Lung (tissue), 12 donors: ENCODE measurements around the gene SLC44A4. TPM values are rescaled to one million over a fixed set of nuclear protein-coding genes. Genes with fewer than 3 reads are reported as not detected.

ENCODE experiments used
- ATAC-seq: fragments of 200-7000 bp; cut with Tn5 transposase; one replicate; pipeline ENCODE4 v1.9.1; 2020; ENCODE audit warnings: moderate number of reproducible peaks; ENCODE audit not compliant: insufficient read depth, low FRiP score
- DNase-seq, 3 donors: peaks; one replicate each; pipeline ENCODE4 v3.0.0-alpha.2; 2013 to 2017
- H3K27ac ChIP-seq, 2 donors: one replicate each; pipeline ENCODE4 v1.5.1; 2013; ENCODE audit warnings: mild to moderate bottlenecking in 2 of 2, moderate library complexity in 2 of 2, control low read depth in 1 of 2, inconsistent platforms in 1 of 2, low read depth in 1 of 2, low read length in 1 of 2
- H3K27me3 ChIP-seq, 3 donors: one replicate each; pipeline ENCODE4 v1.5.1; 2013; ENCODE audit warnings: low read length in 2 of 3; ENCODE audit not compliant: control insufficient read depth in 3 of 3, insufficient read depth in 3 of 3
- H3K36me3 ChIP-seq, 4 donors: one replicate each; pipeline ENCODE4 v1.5.1; 2013; ENCODE audit warnings: low read length in 4 of 4, mild to moderate bottlenecking in 1 of 4, moderate library complexity in 1 of 4; ENCODE audit not compliant: control insufficient read depth in 4 of 4, insufficient read depth in 4 of 4
- H3K4me1 ChIP-seq, 5 donors: one replicate each; pipeline ENCODE4 v1.5.1; 2013; ENCODE audit warnings: low read length in 5 of 5, mild to moderate bottlenecking in 2 of 5, moderate library complexity in 1 of 5; ENCODE audit not compliant: control insufficient read depth in 5 of 5, insufficient read depth in 5 of 5
- H3K4me3 ChIP-seq: one replicate; pipeline ENCODE4 v1.5.1; 2013; ENCODE audit warnings: mild to moderate bottlenecking, control low read depth, moderate library complexity
- H3K9ac ChIP-seq, 2 donors: one replicate each; pipeline ENCODE4 v1.5.1; 2013; ENCODE audit warnings: low read length in 2 of 2, control low read depth in 1 of 2; ENCODE audit not compliant: insufficient read depth in 1 of 2
- H3K9me3 ChIP-seq, 4 donors: one replicate each; pipeline ENCODE4 v1.5.1; 2013; ENCODE audit warnings: low read length in 3 of 4, mild to moderate bottlenecking in 1 of 4, moderate library complexity in 1 of 4; ENCODE audit not compliant: control insufficient read depth in 4 of 4, insufficient read depth in 3 of 4
- CTCF ChIP-seq: IDR thresholded peaks from 2 replicates; pipeline ENCODE4 v1.5.1; 2012; ENCODE audit warnings: mild to moderate bottlenecking; ENCODE audit errors: control extremely low read depth, extremely low read depth
- WGBS, 2 donors: extraction: QIAGEN DNeasy Blood & Tissue Kit; methylation state at CpG; one replicate each; pipeline ENCODE4 v1.1.7; 2013; 5-methylcytosine and 5-hydroxymethylcytosine counted together
- polyA plus RNA-seq, 2 donors: library from polyadenylated mRNA; stranded (reverse); fragments of 200-250 nt; gene quantifications; one replicate each; pipeline ENCODE4 v1.2.1, GENCODE V29; 2013
- total RNA-seq, 2 donors: library from RNA; depleted of rRNA in 1 of 2; stranded (reverse); fragments of >200 nt in 1 of 2; gene quantifications; one replicate each; pipeline ENCODE4 v1.2.1, GENCODE V29; 2014 to 2021
- donor health status: control.
- donor health status: control.
- donor health status: Bipolar disorder and iron deficiency.
- donor health status: healthy.
- donor health status: DM: yes; HTN: yes; CAD: no.

SLC44A4 gene
- total and polyA plus RNA-seq, 4 donors = 22.2 to 121 (median 49.7) TPM

GRCh38 chr6:31884528-31885035 lies 5.8 kb upstream of the SLC44A4 start:
- peaks cover 5 to 81% (median 45%) of the 10 kb centered on the region in 4 donors for H3K36me3 ChIP-seq
- 94 to 97% methylated on average over 22 of the region's 22 CpGs for WGBS, 2 donors

DNA sequence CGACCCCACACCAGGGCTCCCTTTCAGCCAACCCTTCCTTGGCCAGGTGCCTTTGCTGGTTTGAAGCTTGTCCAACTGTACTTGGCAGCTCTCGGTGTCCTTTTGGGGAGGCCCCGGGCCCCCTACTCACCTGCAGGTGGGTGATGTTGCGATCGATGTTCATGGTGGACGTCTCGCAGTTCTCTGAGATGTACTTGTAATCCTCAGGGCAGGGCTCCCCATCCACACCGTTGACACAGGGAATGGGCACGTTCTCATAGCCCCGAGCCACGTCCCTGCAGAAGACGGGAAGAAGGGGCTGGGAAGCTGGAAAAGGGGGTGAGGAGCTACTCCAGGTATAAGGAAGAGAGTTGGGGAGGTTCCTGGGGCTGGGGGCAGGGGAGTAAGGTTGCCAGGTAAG lies 4.9 kb upstream of the SLC44A4 start:
- Histone ChIP-seq H3K4me1 (no peaks in the 10 kb centered on the region), H3K27ac (no peak overlapping the region), H3K36me3 (peaks cover 5 to 75% (median 38%) of the 10 kb centered on the region in 4 donors), H3K9ac (no peak overlapping the region), H3K27me3 (no peaks in the 10 kb centered on the region), H3K9me3 (no peaks in the 10 kb centered on the region), H3K4me3 (no peak overlapping the region)
- no peak for TF ChIP-seq CTCF
- ATAC-seq (no peak), DNase-seq (no peak)
- 94 to 97% methylated on average over 12 of the region's 12 CpGs for WGBS, 2 donors

More at GRCh38 chr6:31884528-31885035, 5.8 kb upstream of the SLC44A4 start:
- Histone ChIP-seq H3K27me3 (no peaks in the 10 kb centered on the region), H3K27ac (no peak overlapping the region), H3K9me3 (no peaks in the 10 kb centered on the region), H3K4me3 (no peak overlapping the region), H3K4me1 (no peaks in the 10 kb centered on the region), H3K9ac (no peak overlapping the region)
- ATAC-seq (no peak), DNase-seq (no peak)
- TF ChIP-seq CTCF = no peak

GRCh38 chr6:31882344-31882743 lies 3.5 kb upstream of the SLC44A4 start:
- DNase-seq = no peak
- H3K36me3 ChIP-seq = peaks cover 5 to 63% (median 30%) of the 10 kb centered on the region in 4 donors
- ATAC-seq = no peak
- H3K9me3 ChIP-seq = no peaks in the 10 kb centered on the region
- H3K9ac ChIP-seq = no peak overlapping the region
- peaks cover 0 to under 1% (median 0%) of the 10 kb centered on the region in 5 donors for H3K4me1 ChIP-seq
- WGBS, 2 donors = 81 to 91% methylated on average over 6 of the region's 6 CpGs
- H3K4me3 ChIP-seq = no peak overlapping the region
- TF ChIP-seq CTCF = no peak
- no peaks in the 10 kb centered on the region for H3K27me3 ChIP-seq
- no peak overlapping the region for H3K27ac ChIP-seq
